ENCODE measurements around the gene LRRFIP1.

GRCh38 chr2:237772513-237772912, 145.1 kb downstream of the LRRFIP1 start:
- TF ChIP-seq POLR2A (IDR thresholded peaks at IDR 0.05) = no peak
- TF ChIP-seq CTCF (IDR thresholded peaks at IDR 0.05 in 8 of 11, conservative IDR thresholded peaks at IDR 0.05 in 3 of 11) = no peak

Measured in spleen (tissue), 7 donors.